NT2/D1 (cell line): ENCODE data around the gene OR2L2.
"Not testable (repeated sequence)": the region's sequence is repeated elsewhere in the genome, so short reads cannot be mapped to it uniquely, and the experiment has no call there.

Experiments used
- SUZ12 ChIP-seq: IDR thresholded peaks from 2 replicates; pipeline ENCODE4 v1.6.1; 2011; ENCODE audit not compliant: insufficient read length, insufficient read depth; ENCODE audit errors: extremely low read depth
- ZNF274 ChIP-seq: IDR thresholded peaks from 2 replicates; pipeline ENCODE4 v1.6.1; 2011; ENCODE audit warnings: mild to moderate bottlenecking, low read depth, low read length

DNA sequence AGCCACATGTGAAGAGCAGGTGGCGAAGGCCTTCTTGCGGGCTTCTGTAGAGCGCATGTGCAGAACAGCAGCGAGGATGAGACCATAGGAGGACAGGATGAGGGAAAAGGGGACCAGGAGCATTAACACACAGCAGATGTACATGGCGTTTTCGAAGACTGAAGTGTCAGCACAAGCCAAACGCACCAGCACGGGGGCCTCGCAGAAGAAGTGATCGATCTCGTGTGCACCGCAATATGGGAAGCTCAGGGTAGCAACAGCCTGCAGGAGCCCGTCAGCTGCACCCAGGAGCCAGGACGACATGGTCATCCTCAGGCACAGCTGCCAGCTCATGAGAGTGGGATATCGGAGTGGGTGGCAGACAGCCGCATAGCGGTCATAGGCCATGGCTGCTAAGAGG lies 54.0 kb downstream of the OR2L2 start:
- not testable (repeated sequence) for TF ChIP-seq SUZ12, ZNF274
